HEK293 (cell line): ENCODE measurements around the gene TLE5.

Source experiments
- ATF2 ChIP-seq: fragments of 450-650 bp; formaldehyde crosslinking; IDR thresholded peaks from 2 replicates; pipeline ENCODE4 v1.5.1; 2016; ENCODE audit warnings: missing biosample characterization, missing genetic modification characterization, low read depth
- CTCF ChIP-seq: fragments of 450-650 bp; formaldehyde crosslinking; IDR thresholded peaks from 2 replicates; pipeline ENCODE4 v1.5.1; 2016; ENCODE audit warnings: missing biosample characterization, missing genetic modification characterization
- HIC1 ChIP-seq: fragments of 450-650 bp; formaldehyde crosslinking; IDR thresholded peaks from 2 replicates; pipeline ENCODE4 v1.5.1; 2016; ENCODE audit warnings: missing biosample characterization, missing genetic modification characterization
- INSM2 ChIP-seq: fragments of 450-650 bp; formaldehyde crosslinking; IDR thresholded peaks from 2 replicates; pipeline ENCODE4 v1.5.1; 2016; ENCODE audit warnings: missing biosample characterization, missing genetic modification characterization
- KLF10 ChIP-seq: fragments of 450-650 bp; IDR thresholded peaks from 2 replicates; pipeline ENCODE4 v1.5.1; 2018; ENCODE audit warnings: missing biosample characterization, mild to moderate bottlenecking, missing genetic modification characterization
- OSR2 ChIP-seq: fragments of 450-650 bp; formaldehyde crosslinking; IDR thresholded peaks from 2 replicates; pipeline ENCODE4 v1.5.1; 2016; ENCODE audit warnings: missing biosample characterization, missing genetic modification characterization
- PATZ1 ChIP-seq: fragments of 450-650 bp; formaldehyde crosslinking; IDR thresholded peaks from 2 replicates; pipeline ENCODE4 v1.5.1; 2016; ENCODE audit warnings: missing biosample characterization, missing genetic modification characterization
- SCRT2 ChIP-seq: fragments of 450-650 bp; formaldehyde crosslinking; IDR thresholded peaks from 2 replicates; pipeline ENCODE4 v1.5.1; 2016; ENCODE audit warnings: missing biosample characterization, missing genetic modification characterization
- YY1 ChIP-seq: fragments of 450-650 bp; formaldehyde crosslinking; IDR thresholded peaks from 2 replicates; pipeline ENCODE4 v1.5.1; 2018; ENCODE audit warnings: missing biosample characterization, missing genetic modification characterization
- ZBTB21 ChIP-seq: fragments of 450-650 bp; formaldehyde crosslinking; IDR thresholded peaks from 2 replicates; pipeline ENCODE4 v1.5.1; 2017; ENCODE audit warnings: missing biosample characterization, missing genetic modification characterization
- ZBTB49 ChIP-seq: fragments of 450-650 bp; formaldehyde crosslinking; IDR thresholded peaks from 2 replicates; pipeline ENCODE4 v1.5.1; 2016; ENCODE audit warnings: missing biosample characterization, missing genetic modification characterization, low read depth
- ZBTB7A ChIP-seq: fragments of 450-650 bp; formaldehyde crosslinking; IDR thresholded peaks from 2 replicates; pipeline ENCODE4 v1.5.1; 2016; ENCODE audit warnings: low read depth, missing biosample characterization, missing genetic modification characterization
- ZEB2 ChIP-seq: fragments of 450-650 bp; formaldehyde crosslinking; IDR thresholded peaks from 2 replicates; pipeline ENCODE4 v1.5.1; 2016; ENCODE audit warnings: missing biosample characterization, missing genetic modification characterization
- ZFHX2 ChIP-seq: fragments of 450-650 bp; formaldehyde crosslinking; conservative IDR thresholded peaks from 2 replicates; pipeline ENCODE4 v1.5.1; 2016; ENCODE audit warnings: missing biosample characterization, missing genetic modification characterization
- ZFP69B ChIP-seq: fragments of 450-650 bp; formaldehyde crosslinking; IDR thresholded peaks from 2 replicates; pipeline ENCODE4 v1.5.1; 2016; ENCODE audit warnings: missing biosample characterization, missing genetic modification characterization
- ZNF121 ChIP-seq: fragments of 450-650 bp; formaldehyde crosslinking; IDR thresholded peaks from 2 replicates; pipeline ENCODE4 v1.5.1; 2016; ENCODE audit warnings: missing biosample characterization, missing genetic modification characterization
- ZNF148 ChIP-seq: fragments of 450-650 bp; formaldehyde crosslinking; IDR thresholded peaks from 2 replicates; pipeline ENCODE4 v1.5.0; 2017; ENCODE audit warnings: missing biosample characterization, missing genetic modification characterization, borderline replicate concordance
- ZNF157 ChIP-seq: fragments of 450-650 bp; formaldehyde crosslinking; IDR thresholded peaks from 2 replicates; pipeline ENCODE4 v1.5.1; 2016; ENCODE audit warnings: missing biosample characterization, missing genetic modification characterization
- ZNF223 ChIP-seq: fragments of 450-650 bp; formaldehyde crosslinking; IDR thresholded peaks from 2 replicates; pipeline ENCODE4 v1.5.1; 2016; ENCODE audit warnings: missing biosample characterization, missing genetic modification characterization
- ZNF341 ChIP-seq: fragments of 450-650 bp; formaldehyde crosslinking; IDR thresholded peaks from 2 replicates; pipeline ENCODE4; 2016; ENCODE audit warnings: low read depth, missing biosample characterization, missing genetic modification characterization
- ZNF354C ChIP-seq: fragments of 450-650 bp; formaldehyde crosslinking; IDR thresholded peaks from 2 replicates; pipeline ENCODE4 v1.5.1; 2016; ENCODE audit warnings: missing biosample characterization, missing genetic modification characterization, low read depth, borderline replicate concordance
- ZNF513 ChIP-seq: fragments of 450-650 bp; IDR thresholded peaks from 2 replicates; pipeline ENCODE4 v1.5.1; 2018; ENCODE audit warnings: missing biosample characterization, missing genetic modification characterization
- ZNF585B ChIP-seq: fragments of 450-650 bp; formaldehyde crosslinking; IDR thresholded peaks from 2 replicates; pipeline ENCODE4 v1.5.1; 2016; ENCODE audit warnings: missing biosample characterization, missing genetic modification characterization
- ZNF626 ChIP-seq: fragments of 450-650 bp; sonication (Bioruptor Pico); formaldehyde crosslinking; IDR thresholded peaks from 2 replicates; pipeline ENCODE4 v1.5.1; 2018; ENCODE audit warnings: missing biosample characterization, missing genetic modification characterization, inconsistent platforms

TLE5 gene

GRCh38 chr19:3035542-3036118 is 26.7 kb downstream of the TLE5 start (continued):
- TF ChIP-seq ZNF148, result no peak
- no peak; the same call in 1 of the 2 replicates for TF ChIP-seq YY1 (tag by site-specific recombination)
- peak; percentile 94; the same call in 1 of the 2 replicates for TF ChIP-seq ZBTB7A (tag by site-specific recombination)
- TF ChIP-seq ZNF157 (tag by site-specific recombination), result no peak
- peak; percentile 57 for TF ChIP-seq OSR2
- no peak for TF ChIP-seq ZNF223
- TF ChIP-seq SCRT2 (tag by site-specific recombination), result no peak
- TF ChIP-seq ZNF585B (tag by site-specific recombination), result no peak
- TF ChIP-seq ZNF341 (tag by site-specific recombination), result peak; percentile 69
- no peak for TF ChIP-seq ZFHX2 (tag by site-specific recombination)
- no peak for TF ChIP-seq HIC1
- TF ChIP-seq ZNF121, result no peak
- peak; percentile 94 for TF ChIP-seq PATZ1 (tag by site-specific recombination)
- TF ChIP-seq ZNF513, result no peak
- peak; percentile 80 for TF ChIP-seq ZBTB21 (tag by site-specific recombination)
- no peak for TF ChIP-seq ZNF354C (tag by site-specific recombination)
- TF ChIP-seq ZEB2 (tag by site-specific recombination), result no peak
- TF ChIP-seq ATF2 (tag by site-specific recombination), result peak; percentile 99
- TF ChIP-seq ZNF626 (tag by site-specific recombination), result no peak
- no peak for TF ChIP-seq ZBTB49 (tag by site-specific recombination)
- 0 out of 2 replicates have a peak, but pooled peaks have one; percentile 18 for TF ChIP-seq CTCF (tag by site-specific recombination)
- 0 out of 2 replicates have a peak, but pooled peaks have one; percentile 6 for TF ChIP-seq ZFP69B (tag by site-specific recombination)
- peak; percentile 51; the same call in 1 of the 2 replicates for TF ChIP-seq KLF10 (tag by site-specific recombination)
- no peak for TF ChIP-seq INSM2
